CD4-positive, alpha-beta T cell (primary cell): Measurements from ENCODE around the gene ZMYND10. TPM values are rescaled to one million over a fixed set of nuclear protein-coding genes. Genes with fewer than 3 reads are reported as not detected.
A peak's percentile ranks its signal among the peaks of the same experiment; 100 is the strongest.

Experiments
- ATAC-seq: fragments of 200-7000 bp; cut with Tn5 transposase; one replicate; pipeline ENCODE4 v1.10.0; 2022; ENCODE audit warnings: mild to moderate bottlenecking; ENCODE audit not compliant: poor library complexity
- CTCF ChIA-PET: fragments of 350-600 bp; sonication (Branson Sonifier 250); formaldehyde crosslinking; loops from one replicate; lab custom pipeline; 2021; ENCODE audit warnings: antibody characterized with exemption, inconsistent platforms; lab: Charles Lee
- POLR2A ChIA-PET: fragments of 350-600 bp; sonication (Branson Sonifier 250); formaldehyde crosslinking; loops from one replicate; lab custom pipeline; 2021; ENCODE audit warnings: antibody characterized with exemption, inconsistent platforms; lab: Charles Lee
- DNase-seq, 14 experiments: peaks; one replicate each; pipeline ENCODE4 v3.0.0-alpha.2; 2013 to 2020; ENCODE audit warnings: mixed read lengths in 2 of 14
- H3K27ac ChIP-seq, 2 donors: one replicate each; pipeline versions ENCODE4 v1.5.1 to v1.7.0; 2013; ENCODE audit warnings: low read length in 2 of 2, low read depth in 1 of 2, mild to moderate bottlenecking in 1 of 2
- H3K27me3 ChIP-seq, 2 experiments: 1 replicate in 1 of 2; 2 replicates in 1 of 2; pipeline versions ENCODE4 v1.6.1 to v1.7.0; 2013; ENCODE audit warnings: low read length in 2 of 2, control low read depth in 1 of 2, mild to moderate bottlenecking in 1 of 2, moderate library complexity in 1 of 2; ENCODE audit not compliant: insufficient read depth in 2 of 2, control insufficient read depth in 1 of 2
- H3K36me3 ChIP-seq: one replicate; pipeline ENCODE4 v1.6.1; 2013; ENCODE audit warnings: low read length, control low read depth; ENCODE audit not compliant: insufficient read depth
- H3K4me1 ChIP-seq: one replicate; pipeline ENCODE4 v1.6.1; 2013; ENCODE audit warnings: low read length, control low read depth; ENCODE audit not compliant: insufficient read depth
- H3K4me3 ChIP-seq: one replicate; pipeline ENCODE4 v1.5.1; 2013; ENCODE audit warnings: mild to moderate bottlenecking, low read length, moderate library complexity
- H3K9me3 ChIP-seq, 2 experiments: 1 replicate in 1 of 2; 2 replicates in 1 of 2; pipeline versions ENCODE4 v1.6.1 to v1.7.0; 2013; ENCODE audit warnings: low read length in 2 of 2, mild to moderate bottlenecking in 2 of 2, control low read depth in 1 of 2, moderate library complexity in 1 of 2; ENCODE audit not compliant: control insufficient read depth in 1 of 2, insufficient read depth in 1 of 2
- H3K27ac Mint-ChIP-seq: one replicate; pipeline ENCODE4 v1.8.0; 2020; ENCODE audit warnings: mixed read lengths
- H3K27me3 Mint-ChIP-seq: one replicate; pipeline ENCODE4 v1.8.0; 2021; ENCODE audit warnings: mixed read lengths
- H3K36me3 Mint-ChIP-seq: one replicate; pipeline ENCODE4 v1.8.0; 2021; ENCODE audit warnings: low read depth, mixed read lengths
- H3K4me1 Mint-ChIP-seq: one replicate; pipeline ENCODE4 v1.8.0; 2021; ENCODE audit warnings: low read depth, mixed read lengths
- H3K4me3 Mint-ChIP-seq: one replicate; pipeline ENCODE4 v1.8.0; 2020; ENCODE audit warnings: mild to moderate bottlenecking, mixed read lengths
- H3K9me3 Mint-ChIP-seq: one replicate; pipeline ENCODE4 v1.8.0; 2020; ENCODE audit warnings: mixed read lengths
- CTCF ChIP-seq: fragments of 200-600 bp; IDR thresholded peaks from one replicate; pipeline ENCODE4 v1.8.0; 2022; ENCODE audit warnings: antibody characterized with exemption, mild to moderate bottlenecking
- intact Hi-C, 2 experiments: fragments of 100-400 bp; cut with DNase I in 1 of 2; cut with micrococcal nuclease in 1 of 2; formaldehyde crosslinking; loops; one replicate each; pipeline versions ENCODE4 v1.15.1 to v1.9.0; 2023 to 2025; cut with DNase I, micrococcal nuclease
- total RNA-seq, 174 experiments: library from RNA in 2 of 174; stranded (reverse) in 2 of 174; gene quantifications; one replicate each; pipeline ENCODE4 v1.2.3 and lab custom pipeline; 2021 to 2026

ZMYND10 gene
- total RNA-seq, 2 experiments from 2014 or later, result 1.7 to 1.8 TPM

DNA sequence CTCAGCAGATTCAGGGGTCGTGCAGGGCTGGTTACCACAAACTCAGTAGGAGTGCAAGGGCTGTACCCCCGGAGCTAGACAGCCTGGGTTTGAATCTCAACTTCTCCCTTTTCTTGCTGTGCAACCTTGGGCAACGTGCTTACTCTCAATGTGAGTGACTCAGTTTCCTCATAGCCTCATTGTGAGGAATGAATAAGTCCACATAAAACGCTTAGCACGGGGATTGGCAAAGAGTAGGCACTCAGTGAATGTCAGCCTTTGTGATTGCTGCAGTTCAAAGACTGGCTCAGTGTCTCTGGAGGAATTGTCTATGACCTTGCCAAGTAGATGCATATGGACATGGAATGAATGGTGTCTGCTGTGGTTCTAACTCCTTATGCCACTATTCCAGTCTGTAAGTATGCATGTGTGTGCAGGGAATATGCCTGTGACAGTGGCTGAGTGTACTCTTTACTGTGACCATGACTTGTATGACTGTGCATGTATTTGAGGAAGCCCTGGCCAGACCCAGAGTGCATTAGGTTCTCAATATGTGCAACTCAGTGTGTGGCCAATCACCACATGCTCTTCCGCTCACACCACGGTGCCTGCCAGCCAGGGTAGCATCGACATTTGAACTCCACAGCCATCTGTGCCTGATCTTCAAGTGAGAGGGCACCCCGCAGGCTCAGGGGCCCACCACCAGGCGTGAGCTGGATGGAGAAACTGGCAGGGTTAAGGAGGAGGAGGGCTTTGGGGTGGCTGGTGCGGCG, 45.4 kb downstream of the ZMYND10 start:
- peaks cover 30% of the 10 kb centered on the region for H3K4me1 Mint-ChIP-seq
- Histone ChIP-seq H3K27ac (peak overlapping the region; percentile 89 to 94), H3K9me3 (no peaks in the 10 kb centered on the region), H3K4me1 (peaks cover 31% of the 10 kb centered on the region), H3K4me3 (peak overlapping the region; percentile 82), H3K36me3 (no peaks in the 10 kb centered on the region), H3K27me3 (no peaks in the 10 kb centered on the region)
- no peaks in the 10 kb centered on the region for H3K27me3 Mint-ChIP-seq
- peaks cover 7% of the 10 kb centered on the region for H3K36me3 Mint-ChIP-seq
- intact Hi-C loops, result loop anchor here (1.0 to 5.0 kb wide), 6 partner anchors 21 to 888 kb away; partner anchors contain the start of genes GNAI2 (in 1 of the 2), RHOA (in 1 of the 2), TCTA (in 1 of the 2) and TMEM115 (in 1 of the 2)
- ChIA-PET POLR2A (interaction anchor here (0.9 to 3.4 kb wide), 19 partner anchors 15 to 371 kb away, joined by 3 to 54 read pairs (median 9); partner anchors contain the start of genes CYB561D2, GNAI2, MON1A and NPRL2), CTCF (interaction anchor here (0.8 to 2.9 kb wide), 9 partner anchors 22 to 291 kb away, joined by 3 to 18 read pairs (median 7); partner anchors contain the start of gene TMEM115)
- no peaks in the 10 kb centered on the region for H3K9me3 Mint-ChIP-seq
- H3K27ac Mint-ChIP-seq, result peak overlapping the region; percentile 99
- DNase-seq, result peak in 3 of 14 experiments; percentile 28 to 65 (median 55)
- no peak for TF ChIP-seq CTCF
- peak overlapping the region; percentile 99 for H3K4me3 Mint-ChIP-seq
- no peak for ATAC-seq

GRCh38 chr3:50299638-50299928, 45.9 kb downstream of the ZMYND10 start:
- intact Hi-C loops, result loop anchor here (1.0 to 5.0 kb wide), 6 partner anchors 21 to 887 kb away; partner anchors contain the start of genes GNAI2 (in 1 of the 2), RHOA (in 1 of the 2), TCTA (in 1 of the 2) and TMEM115 (in 1 of the 2)
- ATAC-seq (no peak), DNase-seq (no peak)
- Histone ChIP-seq H3K4me1 (peaks cover 31% of the 10 kb centered on the region), H3K9me3 (no peaks in the 10 kb centered on the region), H3K27ac (peak overlapping the region; percentile 89 to 94), H3K4me3 (peak overlapping the region; percentile 82), H3K36me3 (no peaks in the 10 kb centered on the region), H3K27me3 (no peaks in the 10 kb centered on the region)
- TF ChIP-seq CTCF, result no peak
- Mint-ChIP-seq H3K4me1 (peaks cover 30% of the 10 kb centered on the region), H3K27ac (peak overlapping the region; percentile 99), H3K4me3 (peak overlapping the region; percentile 99), H3K27me3 (no peaks in the 10 kb centered on the region), H3K9me3 (no peaks in the 10 kb centered on the region), H3K36me3 (peaks cover 7% of the 10 kb centered on the region)
- ChIA-PET POLR2A (interaction anchor here (0.9 to 3.4 kb wide), 20 partner anchors 16 to 370 kb away, joined by 3 to 54 read pairs (median 8); partner anchors contain the start of genes CYB561D2, GNAI2, MON1A and NPRL2), CTCF (interaction anchor here (0.8 to 2.9 kb wide), 9 partner anchors 22 to 292 kb away, joined by 3 to 18 read pairs (median 7); partner anchors contain the start of gene TMEM115)

- peak within 1 kb of the TSS; percentile 99 for H3K27ac Mint-ChIP-seq
- Histone ChIP-seq H3K36me3 (no peaks in the 10 kb centered on the region), H3K9me3 (no peaks in the 10 kb centered on the region), H3K4me1 (peaks cover 31% of the 10 kb centered on the region), H3K27me3 (no peaks in the 10 kb centered on the region), H3K27ac (peak within 1 kb of the TSS; percentile 89 to 94), H3K4me3 (peak within 1 kb of the TSS; percentile 82)
- H3K4me1 Mint-ChIP-seq, result peaks cover 30% of the 10 kb centered on the region
- H3K36me3 Mint-ChIP-seq, result peaks cover 7% of the 10 kb centered on the region
- peak within 1 kb of the TSS; percentile 99 for H3K4me3 Mint-ChIP-seq
- H3K27me3 Mint-ChIP-seq, result no peaks in the 10 kb centered on the region
- POLR2A ChIA-PET, result interaction anchor here (0.7 to 3.4 kb wide), 22 partner anchors 14 to 370 kb away, joined by 3 to 54 read pairs (median 6); partner anchors contain the start of genes CYB561D2, GNAI2, MON1A and NPRL2
- DNase-seq (peak; percentile 98 to 100 (median 99)), ATAC-seq (peak; percentile 83)
- intact Hi-C loops, result loop anchor here (1.0 to 5.0 kb wide), 7 partner anchors 22 to 887 kb away; partner anchors contain the start of genes GNAI2 (in 1 of the 2), RHOA (in 1 of the 2), TCTA (in 1 of the 2) and TMEM115 (in 1 of the 2)
- CTCF ChIA-PET, result interaction anchor here (0.8 to 2.9 kb wide), 11 partner anchors 21 to 292 kb away, joined by 3 to 18 read pairs (median 4); partner anchors contain the start of gene TMEM115
- TF ChIP-seq CTCF, result peak; percentile 56
- H3K9me3 Mint-ChIP-seq, result no peaks in the 10 kb centered on the region
These were observed 46.5 kb downstream of the ZMYND10 start, which contains the start of the genes HYAL3 and NAA80 for GRCh38 chr3:50298836-50299637. TSS of gene HYAL3 (minus strand) at chr3:50299405. CDS start at chr3:50295602, 3,803 bp downstream. TSS of gene NAA80 (minus strand) at chr3:50299405. CDS start at chr3:50297463, 1,942 bp downstream.
